Measurements from ENCODE around the gene MEIS1. TPM values are rescaled to one million over a fixed set of nuclear protein-coding genes. Genes with fewer than 3 reads are reported as not detected.

Gene MEIS1
- total RNA-seq, 2 experiments from 2014 or later = 5.4 to 7.3 TPM

DNA sequence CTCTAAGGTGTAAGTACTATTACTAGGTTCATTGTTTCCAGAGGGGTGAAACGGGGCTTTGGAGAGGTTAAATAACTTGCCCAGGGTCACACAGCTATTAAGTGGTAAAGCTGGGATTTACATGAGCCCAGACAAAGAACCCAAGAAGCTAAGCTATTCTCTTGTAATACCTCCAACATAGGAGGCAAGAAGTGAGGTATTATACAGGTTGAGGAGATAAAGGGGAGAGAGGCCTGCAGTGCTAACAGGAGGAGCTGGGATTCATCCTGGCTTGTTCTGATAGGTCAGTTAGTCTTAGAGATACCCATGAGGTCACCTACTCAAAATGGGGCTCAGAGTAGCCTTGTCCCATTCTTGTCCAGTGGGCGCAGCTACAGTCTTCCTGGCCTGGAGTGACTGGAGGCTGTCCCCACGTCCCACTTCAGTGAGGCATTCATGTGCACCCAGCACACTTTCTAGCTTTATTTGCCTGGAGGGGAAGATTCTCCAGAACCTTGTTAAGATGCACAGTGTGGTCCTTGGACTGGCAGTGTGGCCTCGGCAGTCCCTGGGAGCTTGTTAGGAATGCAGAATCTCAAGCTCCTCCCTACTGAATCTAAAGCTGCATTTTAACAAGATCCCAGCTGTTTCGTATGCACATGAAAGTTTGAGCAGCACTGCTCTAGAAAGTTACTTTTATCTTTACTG is 63.5 kb downstream of the MEIS1 start:
- H3K4me2 ChIP-seq (ENCODE audit: low read length) = no peak overlapping the region
- no peaks in the 10 kb centered on the region for H4K20me1 ChIP-seq (ENCODE audit: insufficient read depth, low read length)
- H3K9me2 ChIP-seq (ENCODE audit: insufficient read depth, low read length) = no peaks in the 10 kb centered on the region
- TF ChIP-seq, protein P1, sequence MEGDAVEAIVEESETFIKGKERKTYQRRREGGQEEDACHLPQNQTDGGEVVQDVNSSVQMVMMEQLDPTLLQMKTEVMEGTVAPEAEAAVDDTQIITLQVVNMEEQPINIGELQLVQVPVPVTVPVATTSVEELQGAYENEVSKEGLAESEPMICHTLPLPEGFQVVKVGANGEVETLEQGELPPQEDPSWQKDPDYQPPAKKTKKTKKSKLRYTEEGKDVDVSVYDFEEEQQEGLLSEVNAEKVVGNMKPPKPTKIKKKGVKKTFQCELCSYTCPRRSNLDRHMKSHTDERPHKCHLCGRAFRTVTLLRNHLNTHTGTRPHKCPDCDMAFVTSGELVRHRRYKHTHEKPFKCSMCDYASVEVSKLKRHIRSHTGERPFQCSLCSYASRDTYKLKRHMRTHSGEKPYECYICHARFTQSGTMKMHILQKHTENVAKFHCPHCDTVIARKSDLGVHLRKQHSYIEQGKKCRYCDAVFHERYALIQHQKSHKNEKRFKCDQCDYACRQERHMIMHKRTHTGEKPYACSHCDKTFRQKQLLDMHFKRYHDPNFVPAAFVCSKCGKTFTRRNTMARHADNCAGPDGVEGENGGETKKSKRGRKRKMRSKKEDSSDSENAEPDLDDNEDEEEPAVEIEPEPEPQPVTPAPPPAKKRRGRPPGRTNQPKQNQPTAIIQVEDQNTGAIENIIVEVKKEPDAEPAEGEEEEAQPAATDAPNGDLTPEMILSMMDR (conservative IDR thresholded peaks at IDR 0.05; ENCODE audit: low read length) = no peak
- no peak for TF ChIP-seq EZH2phosphoT487 (IDR thresholded peaks at IDR 0.05; ENCODE audit: borderline replicate concordance, low read depth, low read length)
- H3K27ac ChIP-seq (ENCODE audit: low read depth, low read length, poor library complexity, severe bottlenecking) = no peak overlapping the region
- ChIA-PET POLR2A (no interaction called here), CTCF (ENCODE audit: unreplicated experiment) (no interaction called here)
- BruUV-seq (replicated peaks) = no TSS peak
- no peaks in the 10 kb centered on the region for H3K4me1 ChIP-seq (ENCODE audit: insufficient read depth, low read length, poor library complexity, severe bottlenecking)
- H3K4me3 ChIP-seq (ENCODE audit: low read depth, low read length, poor library complexity, severe bottlenecking) = no peak overlapping the region
- H3K9me3 ChIP-seq (ENCODE audit: low read length) = no peaks in the 10 kb centered on the region
- no peak for DNase-seq (ENCODE audit: low spot score)
- H2AFZ ChIP-seq (ENCODE audit: low read length) = no peak overlapping the region
- no peaks in the 10 kb centered on the region for H3K79me2 ChIP-seq (ENCODE audit: insufficient read depth, low read depth, low read length)
- H3K36me3 ChIP-seq (ENCODE audit: insufficient read depth, low read length) = no peaks in the 10 kb centered on the region
- intact Hi-C loops (cut with micrococcal nuclease; ENCODE audit: unreplicated experiment) = no loop called here

DNA sequence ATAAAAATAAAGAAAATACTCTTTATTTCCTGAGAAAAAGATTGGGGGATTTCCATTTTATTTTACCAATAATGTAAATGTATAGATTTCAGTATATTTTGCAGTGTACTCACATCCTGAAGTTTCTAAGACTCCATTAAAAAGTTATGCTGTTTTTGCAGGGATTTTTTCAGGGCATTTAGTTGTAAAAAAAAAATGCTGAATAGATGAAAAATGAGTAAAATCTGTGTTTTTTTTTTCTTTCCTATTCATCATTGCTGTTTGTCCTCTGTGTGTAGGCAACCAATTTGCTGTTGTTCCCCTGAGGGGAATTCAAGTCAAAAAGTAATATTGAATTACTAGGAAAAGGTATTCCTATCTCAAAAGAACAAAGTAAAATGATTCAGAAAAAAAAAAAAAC is 66.3 kb downstream of the MEIS1 start:
- Histone ChIP-seq H3K36me3 (ENCODE audit: insufficient read depth, low read length) (no peaks in the 10 kb centered on the region), H3K4me2 (ENCODE audit: low read length) (no peak overlapping the region), H3K9me3 (ENCODE audit: low read length) (no peaks in the 10 kb centered on the region), H3K27ac (ENCODE audit: low read depth, low read length, poor library complexity, severe bottlenecking) (no peak overlapping the region), H3K4me3 (ENCODE audit: low read depth, low read length, poor library complexity, severe bottlenecking) (no peak overlapping the region), H4K20me1 (ENCODE audit: insufficient read depth, low read length) (no peaks in the 10 kb centered on the region), H2AFZ (ENCODE audit: low read length) (no peak overlapping the region), H3K79me2 (ENCODE audit: insufficient read depth, low read depth, low read length) (no peaks in the 10 kb centered on the region), H3K9me2 (ENCODE audit: insufficient read depth, low read length) (no peaks in the 10 kb centered on the region), H3K4me1 (ENCODE audit: insufficient read depth, low read length, poor library complexity, severe bottlenecking) (no peaks in the 10 kb centered on the region)
- BruUV-seq (replicated peaks) = no TSS peak
- intact Hi-C loops (cut with micrococcal nuclease; ENCODE audit: unreplicated experiment) = no loop called here
- POLR2A ChIA-PET = no interaction called here
- DNase-seq (ENCODE audit: low spot score) = no peak
- TF ChIP-seq, protein P1 (conservative IDR thresholded peaks at IDR 0.05; ENCODE audit: low read length) = no peak
- no peak for TF ChIP-seq EZH2phosphoT487 (IDR thresholded peaks at IDR 0.05; ENCODE audit: borderline replicate concordance, low read depth, low read length)
- CTCF ChIA-PET (ENCODE audit: unreplicated experiment) = no interaction called here

DNA sequence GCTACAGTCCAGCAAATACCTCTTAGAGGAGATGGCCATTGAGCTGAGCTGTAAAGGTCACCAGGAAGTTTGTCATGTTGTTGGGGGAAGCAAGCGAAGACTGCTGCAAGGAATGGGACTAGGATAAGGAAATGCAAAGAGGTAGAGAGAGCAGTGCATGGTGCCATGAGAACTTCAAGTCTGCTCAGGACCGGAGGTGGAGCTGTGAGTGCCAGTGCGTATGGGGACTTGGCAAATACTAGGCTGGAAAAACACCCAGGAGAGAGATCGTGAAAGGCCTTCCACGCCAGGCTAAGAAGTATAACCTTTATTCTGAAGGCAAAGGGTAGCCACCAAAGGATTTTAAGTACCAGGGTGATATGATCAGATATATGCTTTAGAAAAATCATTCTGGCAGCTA is 71.3 kb downstream of the MEIS1 start:
- Histone ChIP-seq H3K4me2 (ENCODE audit: low read length) (no peak overlapping the region), H3K4me1 (ENCODE audit: insufficient read depth, low read length, poor library complexity, severe bottlenecking) (no peaks in the 10 kb centered on the region), H2AFZ (ENCODE audit: low read length) (no peak overlapping the region), H3K36me3 (ENCODE audit: insufficient read depth, low read length) (no peaks in the 10 kb centered on the region), H3K9me2 (ENCODE audit: insufficient read depth, low read length) (no peaks in the 10 kb centered on the region), H3K4me3 (ENCODE audit: low read depth, low read length, poor library complexity, severe bottlenecking) (no peak overlapping the region), H3K9me3 (ENCODE audit: low read length) (no peaks in the 10 kb centered on the region), H3K27ac (ENCODE audit: low read depth, low read length, poor library complexity, severe bottlenecking) (no peak overlapping the region), H3K79me2 (ENCODE audit: insufficient read depth, low read depth, low read length) (no peaks in the 10 kb centered on the region), H4K20me1 (ENCODE audit: insufficient read depth, low read length) (no peaks in the 10 kb centered on the region)
- BruUV-seq (replicated peaks) = no TSS peak
- intact Hi-C loops (cut with micrococcal nuclease; ENCODE audit: unreplicated experiment) = no loop called here
- POLR2A ChIA-PET = no interaction called here
- CTCF ChIA-PET (ENCODE audit: unreplicated experiment) = no interaction called here
- TF ChIP-seq EZH2phosphoT487 (IDR thresholded peaks at IDR 0.05; ENCODE audit: borderline replicate concordance, low read depth, low read length) = no peak
- TF ChIP-seq, protein P1 (conservative IDR thresholded peaks at IDR 0.05; ENCODE audit: low read length) = no peak
- no peak for DNase-seq (ENCODE audit: low spot score)
